ENCODE results near the gene OR4Q2. TPM values are rescaled to one million over a fixed set of nuclear protein-coding genes. Genes with fewer than 3 reads are reported as not detected.
A peak's percentile ranks its signal among the peaks of the same experiment; 100 is the strongest.
"Not testable (repeated sequence)": the region's sequence is repeated elsewhere in the genome, so short reads cannot be mapped to it uniquely, and the experiment has no call there.

Gene OR4Q2
- not detected in 2 replicates for total RNA-seq (2014; rRNA removed; shearing (Covaris generic))
- not detected in 2 replicates for polyA plus RNA-seq (2015; cell fraction: cytosol; rRNA removed)
- polyA plus RNA-seq (2015; cell fraction: nucleus; rRNA removed) = not detected in 2 replicates

GRCh38 chr14:20001863-20002262 lies at the start of gene OR4Q2:
TSS of gene OR4Q2 (plus strand) at chr14:20002163.
- DNase-seq (ENCODE audit: low read depth, low spot score) = no peak
- in situ Hi-C loops (cut with HindIII; ENCODE audit: low pct_unique_long_range_greater_than_20kb, low sequenced_read_pairs) = no loop called here

GRCh38 chr14:19969735-19970134 lies 32.2 kb upstream of the OR4Q2 start:
- DNase-seq (ENCODE audit: low read depth, low spot score); in situ Hi-C loops (cut with HindIII; ENCODE audit: low pct_unique_long_range_greater_than_20kb, low sequenced_read_pairs): not testable (repeated sequence)

- DNase-seq (ENCODE audit: low read depth, low spot score) = no peak
- in situ Hi-C loops (cut with HindIII; ENCODE audit: low pct_unique_long_range_greater_than_20kb, low sequenced_read_pairs) = no loop called here
Measured at GRCh38 chr14:19974844-19975243, 27.1 kb upstream of the OR4Q2 start.

- in situ Hi-C loops (cut with HindIII; ENCODE audit: low pct_unique_long_range_greater_than_20kb, low sequenced_read_pairs) = no loop called here
- DNase-seq (ENCODE audit: low read depth, low spot score) = no peak
Measured at GRCh38 chr14:19975291-19975690, 26.7 kb upstream of the OR4Q2 start, which contains the start of gene OR4K15. TSS of gene OR4K15 (plus strand) at chr14:19975591. CDS start at chr14:19975591, 0 bp downstream.

GRCh38 chr14:19993438-19993837 lies 8.5 kb upstream of the OR4Q2 start:
- no peak for DNase-seq (ENCODE audit: low read depth, low spot score)
- in situ Hi-C loops (cut with HindIII; ENCODE audit: low pct_unique_long_range_greater_than_20kb, low sequenced_read_pairs) = no loop called here

GRCh38 chr14:20002319-20002718 lies 356 bp downstream of the OR4Q2 start:
- DNase-seq (ENCODE audit: low read depth, low spot score) = no peak
- in situ Hi-C loops (cut with HindIII; ENCODE audit: low pct_unique_long_range_greater_than_20kb, low sequenced_read_pairs) = no loop called here

GRCh38 chr14:20008156-20008555 lies 6.2 kb downstream of the OR4Q2 start:
- in situ Hi-C loops (cut with HindIII; ENCODE audit: low pct_unique_long_range_greater_than_20kb, low sequenced_read_pairs) = no loop called here
- DNase-seq (ENCODE audit: low read depth, low spot score) = no peak

GRCh38 chr14:20019257-20019865 lies 17.4 kb downstream of the OR4Q2 start, which contains the start of gene OR4K14:
TSS of gene OR4K14 (minus strand) at chr14:20019307. CDS start at chr14:20015193, 4,114 bp downstream.
- no peak for DNase-seq (ENCODE audit: low read depth, low spot score)
- in situ Hi-C loops (cut with HindIII; ENCODE audit: low pct_unique_long_range_greater_than_20kb, low sequenced_read_pairs) = no loop called here

- in situ Hi-C loops (cut with HindIII; ENCODE audit: low pct_unique_long_range_greater_than_20kb, low sequenced_read_pairs) = no loop called here
- no peak for DNase-seq (ENCODE audit: low read depth, low spot score)
Measured at GRCh38 chr14:20031058-20031457, 29.1 kb downstream of the OR4Q2 start.

GRCh38 chr14:20035449-20035848 lies 33.5 kb downstream of the OR4Q2 start:
- DNase-seq (ENCODE audit: low read depth, low spot score) = no peak
- in situ Hi-C loops (cut with HindIII; ENCODE audit: low pct_unique_long_range_greater_than_20kb, low sequenced_read_pairs) = no loop called here

- no peak for DNase-seq (ENCODE audit: low read depth, low spot score)
- in situ Hi-C loops (cut with HindIII; ENCODE audit: low pct_unique_long_range_greater_than_20kb, low sequenced_read_pairs) = no loop called here
Measured at GRCh38 chr14:20035938-20036337, 34.0 kb downstream of the OR4Q2 start, which contains the start of gene OR4K13. TSS of gene OR4K13 (minus strand) at chr14:20036038. CDS start at chr14:20034758, 1,280 bp downstream.

GRCh38 chr14:20044243-20044642 lies 42.3 kb downstream of the OR4Q2 start:
- peak; percentile 16 for DNase-seq (ENCODE audit: low read depth, low spot score)
- in situ Hi-C loops (cut with HindIII; ENCODE audit: low pct_unique_long_range_greater_than_20kb, low sequenced_read_pairs) = no loop called here

GRCh38 chr14:20048202-20048601 lies 46.2 kb downstream of the OR4Q2 start:
- in situ Hi-C loops (cut with HindIII; ENCODE audit: low pct_unique_long_range_greater_than_20kb, low sequenced_read_pairs) = no loop called here
- DNase-seq (ENCODE audit: low read depth, low spot score) = no peak

Other genes starting within 250 kb of the OR4Q2 start
- gene OR4M1, start 228.7 kb upstream of the OR4Q2 start, total RNA-seq (2014; rRNA removed; shearing (Covaris generic)) = 0.03 TPM in 1 of 2 replicates, not detected in the other
- not detected in 2 replicates for gene OR4N2, start 198.4 kb upstream of the OR4Q2 start, total RNA-seq (2014; rRNA removed; shearing (Covaris generic))
- gene OR4K2, start 127.0 kb upstream of the OR4Q2 start, total RNA-seq (2014; rRNA removed; shearing (Covaris generic)) = not detected in 2 replicates
- gene OR4K5, start 81.6 kb upstream of the OR4Q2 start, total RNA-seq (2014; rRNA removed; shearing (Covaris generic)) = not detected in 2 replicates
- not detected in 2 replicates for gene OR4K1, start 71.2 kb upstream of the OR4Q2 start, total RNA-seq (2014; rRNA removed; shearing (Covaris generic))
- gene OR4K15, start 26.6 kb upstream of the OR4Q2 start, total RNA-seq (2014; rRNA removed; shearing (Covaris generic)) = not detected in 2 replicates
- not detected in 2 replicates for gene OR4K14, start 17.1 kb downstream of the OR4Q2 start, total RNA-seq (2014; rRNA removed; shearing (Covaris generic))
- not detected in 2 replicates for gene OR4K13, start 33.9 kb downstream of the OR4Q2 start, total RNA-seq (2014; rRNA removed; shearing (Covaris generic))
- not detected in 2 replicates for gene OR4L1, start 57.9 kb downstream of the OR4Q2 start, total RNA-seq (2014; rRNA removed; shearing (Covaris generic))
- gene OR4K17, start 108.6 kb downstream of the OR4Q2 start, total RNA-seq (2014; rRNA removed; shearing (Covaris generic)) = not detected in 2 replicates
- not detected in 2 replicates for gene OR4N5, start 136.7 kb downstream of the OR4Q2 start, total RNA-seq (2014; rRNA removed; shearing (Covaris generic))
- gene OR11G2, start 188.7 kb downstream of the OR4Q2 start, total RNA-seq (2014; rRNA removed; shearing (Covaris generic)) = not detected in 2 replicates
- not detected in 2 replicates for gene OR11H6, start 221.5 kb downstream of the OR4Q2 start, total RNA-seq (2014; rRNA removed; shearing (Covaris generic))
- not detected in 2 replicates for gene OR11H7, start 226.8 kb downstream of the OR4Q2 start, total RNA-seq (2014; rRNA removed; shearing (Covaris generic))
- not detected in 2 replicates for gene OR11H4, start 237.1 kb downstream of the OR4Q2 start, total RNA-seq (2014; rRNA removed; shearing (Covaris generic))

Data from SK-MEL-5 (cell line).